Fibroblast of skin of right quadriceps (primary cell): ENCODE data around the gene PLEKHA3.
"Not testable (repeated sequence)": the region's sequence is repeated elsewhere in the genome, so short reads cannot be mapped to it uniquely, and the experiment has no call there.

Experiments used
- DNase-seq: peaks from one replicate; pipeline ENCODE4 v3.0.0-alpha.2; 2013

The PLEKHA3 gene

DNA sequence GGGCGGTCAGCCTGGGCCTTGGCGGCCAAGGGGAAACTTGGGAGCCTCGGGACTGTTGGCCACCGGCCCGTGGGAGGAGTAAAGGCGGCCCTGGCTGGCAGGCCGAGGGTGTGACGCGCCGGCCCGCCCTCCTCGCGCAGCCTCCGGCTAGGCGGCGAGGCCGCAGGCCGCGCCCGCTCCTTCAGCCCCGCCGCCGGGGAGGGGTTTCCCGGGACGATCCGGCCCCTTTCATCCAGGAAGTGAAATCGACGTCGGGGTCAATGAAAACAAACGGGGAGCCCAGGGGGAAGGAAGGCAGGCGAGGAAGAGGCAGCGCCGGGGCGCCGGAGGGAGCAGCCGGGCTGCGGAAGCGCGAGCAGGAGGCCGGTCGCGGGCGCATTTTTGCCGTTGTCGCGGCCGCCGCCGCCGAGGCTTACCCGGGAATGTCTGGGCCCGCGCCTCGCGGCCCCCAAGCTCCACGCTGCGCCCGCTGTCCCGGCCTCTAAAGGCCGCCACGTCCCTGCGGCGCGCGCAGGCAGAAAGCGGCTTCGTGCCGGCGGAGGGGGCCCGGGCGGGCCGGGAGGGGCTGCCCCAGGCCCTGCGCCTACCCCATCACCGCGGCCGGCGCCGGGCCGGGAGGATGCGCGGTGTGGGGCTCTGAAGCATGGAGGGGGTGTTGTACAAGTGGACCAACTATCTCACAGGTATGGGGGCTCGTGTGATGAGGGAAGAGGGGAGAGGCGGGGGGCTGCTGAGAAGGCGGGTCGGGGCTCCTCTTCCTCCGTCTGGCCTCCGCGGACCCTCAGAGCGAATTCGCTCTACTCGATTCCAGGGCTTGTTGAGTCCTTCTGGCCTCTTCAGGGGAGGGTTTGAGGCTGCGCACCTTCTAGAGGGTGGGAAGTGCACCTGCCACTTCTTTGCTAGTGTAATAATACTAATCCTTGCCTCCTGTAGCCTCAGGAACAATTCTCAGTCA is at the start of gene PLEKHA3:
TSS of gene PLEKHA3 (plus strand) at position 231 of the 955 bp plus-strand sequence. CDS start at position 644, 413 bp downstream.
- DNase-seq, result peak; percentile 93

- no peak for DNase-seq
Observed at GRCh38 chr2:178436662-178437061, 43.6 kb upstream of the PLEKHA3 start.

- DNase-seq, result peak; percentile 51
Observed at GRCh38 chr2:178441426-178441825, 38.8 kb upstream of the PLEKHA3 start.

GRCh38 chr2:178448968-178449661 is 31.1 kb upstream of the PLEKHA3 start:
- DNase-seq, result no peak

DNA sequence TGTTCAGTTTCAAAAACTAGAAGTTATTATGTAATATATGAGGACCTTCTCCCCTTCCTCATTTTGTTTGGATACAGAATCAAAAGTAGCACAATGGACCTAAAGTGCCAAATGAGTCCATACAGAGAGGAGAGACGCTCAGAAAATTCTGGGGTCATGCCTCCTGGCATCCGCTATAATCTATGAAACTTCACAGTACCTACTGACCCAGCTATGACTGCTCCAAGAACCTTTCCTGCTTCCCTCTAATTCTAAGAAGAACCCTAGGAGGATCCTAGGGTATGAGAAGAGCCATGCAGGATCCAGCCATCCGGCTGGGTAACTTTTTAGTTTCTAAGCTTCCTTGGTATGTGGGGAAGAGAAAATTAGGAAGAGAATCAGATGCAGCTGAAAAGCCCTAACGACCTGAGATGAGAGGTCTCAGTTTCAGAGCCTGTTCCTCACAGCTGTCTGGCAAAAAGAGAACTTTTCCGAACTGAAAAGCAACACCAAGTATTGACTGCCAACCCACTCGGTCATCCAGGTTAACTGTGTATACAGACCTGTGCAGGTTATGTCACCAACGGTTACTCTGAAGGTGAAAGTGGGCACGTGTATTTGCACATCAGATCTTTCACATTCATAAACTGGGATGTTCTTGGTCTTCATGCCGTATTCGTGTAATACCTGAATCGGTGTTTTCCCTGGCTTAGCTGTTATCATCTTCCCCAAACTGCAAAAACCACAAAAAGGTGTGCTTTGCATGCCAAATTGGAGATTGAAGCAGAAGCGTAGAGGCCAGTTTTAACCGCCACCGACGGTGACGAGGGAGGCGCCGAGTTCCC is 30.3 kb upstream of the PLEKHA3 start:
- DNase-seq, result no peak

DNA sequence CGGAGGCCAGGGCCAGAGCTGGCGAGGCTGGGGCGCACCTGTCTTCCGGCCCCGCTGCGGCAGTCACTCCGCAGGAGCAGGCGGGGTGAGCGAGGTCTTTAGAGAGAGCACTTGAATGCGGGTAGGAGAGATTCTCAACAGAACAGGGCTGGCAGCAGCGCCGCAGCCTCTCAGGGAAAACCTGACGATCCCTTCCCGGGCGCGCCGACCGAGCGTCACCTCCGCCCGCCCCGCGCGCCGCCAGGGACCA is 29.8 kb upstream of the PLEKHA3 start:
- no peak for DNase-seq

DNA sequence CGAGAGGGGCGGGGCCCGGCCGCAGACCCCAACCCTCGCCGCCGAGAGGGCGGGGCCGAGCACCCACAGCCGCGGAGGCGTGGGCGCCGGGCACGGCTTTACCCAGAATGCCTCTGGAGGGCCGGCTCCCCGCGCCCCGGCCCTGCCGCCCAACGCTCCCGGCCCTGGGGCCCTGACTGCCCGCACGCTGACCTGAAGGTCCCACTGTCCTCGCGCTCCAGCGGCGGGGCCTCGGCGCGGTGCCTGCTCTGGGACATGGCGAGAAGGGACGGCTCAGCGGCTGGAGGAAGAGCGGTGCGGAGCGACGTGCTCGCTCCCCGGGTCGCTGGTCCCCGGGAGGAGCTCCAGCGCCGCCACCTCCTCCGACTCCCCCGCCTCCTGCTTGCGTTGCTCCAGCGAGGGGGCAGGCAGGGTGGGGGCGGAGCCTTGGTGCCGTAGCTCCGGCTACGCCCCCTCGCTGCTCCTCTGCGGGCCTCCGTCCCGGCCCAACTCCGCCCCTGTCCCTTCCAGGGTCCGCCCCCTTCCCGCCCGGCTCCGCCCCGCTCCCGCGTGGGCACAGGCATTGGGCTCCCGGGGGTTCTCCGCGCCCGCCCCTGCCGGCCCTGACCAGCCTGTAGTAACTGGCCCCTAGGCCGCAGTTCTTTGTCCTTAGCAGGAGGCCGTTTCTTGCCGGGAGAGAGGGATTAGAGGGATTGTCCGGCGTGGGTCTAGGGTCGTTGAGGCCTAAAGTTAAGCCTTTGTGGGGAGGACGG is 29.3 kb upstream of the PLEKHA3 start, which contains the start of the genes PJVK and PRKRA:
TSS of gene PJVK (plus strand) at position 605 of the 752 bp plus-strand sequence. CDS start 2,032 bp downstream, outside the sequence.
TSS of gene PRKRA (minus strand) at position 402 of the 752 bp plus-strand sequence. CDS start at position 257, 145 bp downstream.
- DNase-seq, result peak; percentile 97

- DNase-seq, result no peak
Observed at GRCh38 chr2:178452334-178452733, 27.9 kb upstream of the PLEKHA3 start.

DNA sequence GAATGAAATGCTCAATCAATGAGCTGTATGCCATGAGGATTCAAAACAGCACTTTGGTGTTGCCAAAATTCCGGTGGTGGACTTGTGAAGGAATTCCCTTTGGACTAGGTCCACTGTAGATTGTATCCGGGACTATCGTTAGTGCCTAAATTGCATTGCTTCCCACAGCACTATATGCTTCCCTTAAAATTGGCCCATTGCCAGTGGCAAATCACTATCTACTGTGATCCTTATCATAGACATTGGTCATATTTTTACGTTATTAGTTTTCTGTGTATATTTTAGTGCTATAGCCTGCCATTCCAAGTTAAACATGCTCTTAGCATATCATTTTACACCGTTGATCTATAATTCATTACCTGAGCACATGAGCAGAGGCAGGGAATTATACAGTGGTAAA is 27.4 kb upstream of the PLEKHA3 start:
- no peak for DNase-seq

GRCh38 chr2:178455947-178456346 is 24.3 kb upstream of the PLEKHA3 start:
- no peak for DNase-seq

- no peak for DNase-seq
Observed at GRCh38 chr2:178457390-178457886, 22.8 kb upstream of the PLEKHA3 start.

DNA sequence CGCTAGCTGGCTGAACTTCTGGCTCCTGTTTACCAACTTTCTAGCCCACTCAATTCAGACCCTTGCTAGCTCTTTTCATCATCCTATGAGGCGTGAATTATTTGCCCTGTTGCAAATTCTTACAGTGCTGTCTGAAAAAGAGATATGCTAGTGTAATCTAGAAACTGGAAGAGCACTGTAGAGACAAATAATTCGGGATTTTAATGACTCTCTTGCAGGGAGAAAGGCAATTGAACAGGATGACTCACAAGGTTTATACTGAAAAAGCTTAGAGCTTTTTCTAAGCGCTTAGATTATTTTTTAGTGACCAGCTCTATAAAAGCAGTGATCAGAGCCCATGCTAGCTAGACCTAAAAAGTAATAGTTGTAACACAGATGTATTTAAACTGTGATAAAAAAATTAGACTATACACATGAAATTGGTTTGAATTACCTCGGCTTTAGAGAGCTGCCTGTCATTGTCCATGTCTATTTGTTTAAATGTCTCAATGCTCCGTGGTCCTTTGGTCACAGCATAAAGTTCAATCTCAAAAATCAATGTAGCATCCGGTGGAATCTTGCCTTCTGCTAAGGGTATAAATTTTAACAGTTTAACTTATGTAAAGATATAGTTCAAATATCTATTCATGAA is 10.9 kb upstream of the PLEKHA3 start:
- no peak for DNase-seq

DNA sequence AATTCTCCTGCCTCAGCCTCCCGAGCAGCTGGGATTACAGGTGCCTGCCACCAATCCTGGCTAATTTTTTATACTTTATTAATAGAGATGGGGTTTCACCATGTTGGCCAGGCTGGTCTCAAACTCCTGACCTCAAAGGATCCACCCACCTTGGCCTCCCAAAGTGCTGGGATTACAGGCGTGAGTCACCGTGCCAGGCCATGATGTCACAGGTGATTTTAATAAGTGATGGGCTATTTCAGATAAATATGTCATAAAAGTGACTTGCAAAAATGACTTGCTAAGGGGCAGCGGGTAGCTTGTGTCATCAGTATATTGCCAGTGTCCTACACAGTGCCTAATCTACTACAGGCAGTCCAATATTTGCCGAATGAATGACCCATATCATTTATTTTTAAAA is 8.9 kb upstream of the PLEKHA3 start:
- DNase-seq, result not testable (repeated sequence)

DNA sequence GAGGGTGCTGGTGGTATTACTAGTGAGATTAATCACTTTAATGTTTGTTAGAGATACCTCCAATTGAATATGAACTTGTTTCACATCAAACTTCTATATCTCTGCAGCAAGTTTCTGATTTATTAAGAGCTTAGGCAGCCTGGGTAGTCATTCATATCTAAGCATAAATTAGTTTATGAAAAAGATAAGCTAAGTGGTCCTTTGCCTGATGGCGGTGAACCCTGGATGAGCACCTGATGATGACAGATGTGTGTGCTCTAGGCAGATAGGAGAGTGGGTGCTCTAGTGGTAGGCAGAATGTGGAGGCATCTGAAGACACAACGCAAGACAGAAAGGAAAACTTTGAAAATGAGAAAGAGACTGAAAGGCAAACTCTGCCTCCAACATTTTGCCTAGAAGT is 6.9 kb upstream of the PLEKHA3 start:
- DNase-seq, result no peak

- peak; percentile 23 for DNase-seq
Observed at GRCh38 chr2:178473931-178474330, 6.3 kb upstream of the PLEKHA3 start.

DNA sequence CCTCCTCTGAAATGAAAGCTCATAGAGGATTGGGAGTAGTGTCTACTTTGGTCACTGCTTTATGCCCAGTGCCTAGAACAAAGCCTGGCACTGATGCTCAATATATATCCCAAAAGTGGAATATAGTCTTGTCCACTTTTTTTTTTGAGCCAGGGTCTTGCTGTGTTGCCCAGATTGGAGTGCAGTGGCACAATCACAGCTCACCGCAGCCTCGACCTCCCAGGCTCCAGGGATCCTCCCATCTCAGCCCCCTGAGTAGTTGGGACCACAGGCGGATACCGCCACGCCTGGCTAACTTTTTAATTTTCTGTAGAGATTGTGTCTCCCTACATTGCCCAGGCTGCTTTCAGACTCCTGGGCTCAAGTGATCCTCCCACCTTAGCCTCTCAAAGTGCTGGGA is 5.7 kb upstream of the PLEKHA3 start:
- no peak for DNase-seq

DNA sequence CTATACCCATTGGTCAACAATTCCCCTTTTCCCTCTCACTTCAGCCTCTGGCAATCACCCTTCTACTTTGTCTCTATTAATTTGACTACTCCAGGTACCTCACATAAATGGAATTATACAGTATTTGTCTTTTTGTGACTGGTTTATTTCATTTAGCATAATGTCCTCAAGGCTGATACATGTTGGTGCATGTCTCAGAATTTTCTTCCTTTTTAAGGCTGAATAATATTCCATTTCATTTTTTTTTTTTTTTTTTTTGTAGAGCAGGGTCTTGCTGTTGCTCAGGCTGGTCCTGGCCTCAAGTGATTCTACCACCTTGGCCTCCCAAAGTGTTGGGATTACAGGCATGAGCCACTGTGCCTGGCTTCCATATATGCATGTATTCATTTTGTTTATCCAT is 3.8 kb upstream of the PLEKHA3 start:
- DNase-seq, result no peak

DNA sequence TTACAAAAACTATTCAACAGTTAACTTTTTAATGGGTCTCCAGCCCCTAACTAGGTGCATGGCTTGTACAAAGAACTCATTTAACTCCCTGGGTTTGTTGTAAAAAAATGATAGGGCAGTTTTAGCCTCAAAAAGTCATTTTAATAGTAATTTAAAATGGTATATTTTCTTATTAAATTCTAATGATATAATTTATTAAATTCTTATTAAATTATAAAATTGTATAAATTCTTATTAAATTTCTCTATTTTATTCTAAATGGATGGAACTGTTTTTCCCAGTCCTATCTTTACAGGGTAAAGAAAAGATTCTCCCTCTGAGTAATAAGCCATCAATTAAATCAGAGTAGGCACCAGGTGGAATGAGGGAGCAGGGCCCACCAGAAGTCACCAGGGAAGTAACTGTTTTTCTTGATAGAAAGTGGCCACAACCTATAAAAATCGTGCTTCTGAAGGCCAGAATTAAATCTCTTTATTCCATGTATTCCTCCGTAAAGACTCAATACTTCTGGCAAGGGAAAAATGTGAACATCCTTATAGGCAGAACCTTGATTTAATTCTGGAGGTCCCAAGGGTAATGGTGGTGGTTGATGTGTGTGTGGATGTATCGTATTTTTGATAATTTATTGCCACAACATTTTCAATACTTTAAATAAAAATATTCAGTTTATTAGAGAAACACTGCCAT is 2.7 kb upstream of the PLEKHA3 start:
- DNase-seq, result peak; percentile 15

GRCh38 chr2:178478130-178478438 is 2.2 kb upstream of the PLEKHA3 start:
- peak; percentile 9 for DNase-seq

- peak; percentile 82 for DNase-seq
Observed at GRCh38 chr2:178478439-178479274, 1.6 kb upstream of the PLEKHA3 start, which contains the start of gene FKBP7. FKBP7 (minus strand) TSS chr2:178478600; CDS start chr2:178478499, 101 bp downstream.
